Left lung (tissue), 10 donors: ENCODE data around the gene MEIOB. TPM values are rescaled to one million over a fixed set of nuclear protein-coding genes. Genes with fewer than 3 reads are reported as not detected.
A peak's percentile ranks its signal among the peaks of the same experiment; 100 is the strongest.
"Not testable (repeated sequence)": the region's sequence is repeated elsewhere in the genome, so short reads cannot be mapped to it uniquely, and the experiment has no call there.

Experiments
- ATAC-seq: fragments of 200-7000 bp; cut with Tn5 transposase; one replicate; pipeline ENCODE4 v1.9.1; 2020; ENCODE audit warnings: moderate library complexity
- DNase-seq, 4 donors: peaks; one replicate each; pipeline ENCODE4 v3.0.0-alpha.2; 2013 to 2020
- H3K27ac ChIP-seq, 2 donors: fragments of 200-600 bp; sonication (generic) in 1 of 2; one replicate each; pipeline versions ENCODE4 v1.5.0 to v1.8.0; 2020 to 2021
- H3K27me3 ChIP-seq, 2 donors: fragments of 200-600 bp; sonication (generic) in 1 of 2; one replicate each; pipeline versions ENCODE4 v1.5.0 to v1.8.0; 2020 to 2021
- H3K36me3 ChIP-seq, 2 donors: fragments of 200-600 bp; sonication (generic) in 1 of 2; one replicate each; pipeline versions ENCODE4 v1.5.0 to v1.8.0; 2020 to 2021
- H3K4me1 ChIP-seq, 2 donors: fragments of 200-600 bp; one replicate each; pipeline ENCODE4 v1.8.0; 2021
- H3K4me3 ChIP-seq, 2 donors: fragments of 200-600 bp; sonication (generic) in 1 of 2; one replicate each; pipeline versions ENCODE4 v1.5.0 to v1.8.0; 2020 to 2021; ENCODE audit warnings: mild to moderate bottlenecking in 1 of 2
- H3K9me3 ChIP-seq, 2 donors: fragments of 200-600 bp; sonication (generic) in 1 of 2; one replicate each; pipeline versions ENCODE4 v1.5.0 to v1.8.0; 2020 to 2021
- intact Hi-C, 2 donors: fragments of 100-400 bp; cut with DNase I; formaldehyde crosslinking; loops; one replicate each; pipeline versions ENCODE4 v1.11.2 to v1.14.2; 2022
- polyA plus RNA-seq, 6 donors: library from polyadenylated mRNA; unstranded; fragments of 120-200 nt; gene quantifications; one replicate each; pipeline ENCODE4 v1.2.1, GENCODE V29; 2013; ENCODE audit not compliant: insufficient read length in 6 of 6
- total RNA-seq, 2 donors: library from RNA; stranded (reverse); fragmentation: NEBNext Ultra II Directional; extraction: Animal tissue kit (Norgen Biotek cat#: 25700); gene quantifications; one replicate each; pipeline ENCODE4 v1.2.1, GENCODE V29; 2021
- TF ChIP-seq, protein P1 (sequence below), 2 donors: fragments of 200-600 bp; sonication (generic) in 1 of 2; IDR thresholded peaks; one replicate each; pipeline versions ENCODE4 v1.5.0 to v1.8.0; 2021; ENCODE audit warnings: antibody characterized with exemption in 2 of 2
- donor health status: DM: no; HTN: yes; CAD: no.
- donor health status: DM: no; HTN: no; CAD: no.

Gene MEIOB
- total and polyA plus RNA-seq, 8 donors, result 0.37 to 0.75 (median 0.59) TPM; not detected in 2

DNA sequence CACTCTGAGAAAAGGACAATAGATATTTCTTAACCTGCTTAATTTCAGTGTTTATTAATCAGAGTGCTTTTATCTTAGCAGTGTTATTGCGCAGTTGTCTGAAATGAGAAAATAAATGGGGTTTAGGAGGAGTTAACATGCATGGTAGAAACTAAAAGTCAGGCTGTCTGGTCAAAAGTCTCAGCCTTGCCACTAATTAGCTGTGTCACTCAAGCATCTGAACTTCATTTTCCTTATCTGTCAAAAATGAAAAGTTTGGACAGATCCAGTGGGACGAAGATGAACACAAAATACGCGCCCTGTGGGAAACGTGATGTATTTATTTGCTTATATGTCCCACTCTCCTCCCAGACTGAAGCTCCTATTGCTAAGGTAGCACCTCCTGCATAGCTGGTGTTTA lies 6.3 kb upstream of the MEIOB start:
- H3K4me3 ChIP-seq, result no peak overlapping the region
- no peak overlapping the region for H3K27ac ChIP-seq
- no peaks in the 10 kb centered on the region for H3K4me1 ChIP-seq
- no peak for ATAC-seq
- intact Hi-C loops, result no loop called here
- no peaks in the 10 kb centered on the region for H3K36me3 ChIP-seq
- no peaks in the 10 kb centered on the region for H3K9me3 ChIP-seq
- H3K27me3 ChIP-seq, result peaks cover 0 to 88% of the 10 kb centered on the region in 2 donors
- no peak for DNase-seq
- TF ChIP-seq, protein P1, sequence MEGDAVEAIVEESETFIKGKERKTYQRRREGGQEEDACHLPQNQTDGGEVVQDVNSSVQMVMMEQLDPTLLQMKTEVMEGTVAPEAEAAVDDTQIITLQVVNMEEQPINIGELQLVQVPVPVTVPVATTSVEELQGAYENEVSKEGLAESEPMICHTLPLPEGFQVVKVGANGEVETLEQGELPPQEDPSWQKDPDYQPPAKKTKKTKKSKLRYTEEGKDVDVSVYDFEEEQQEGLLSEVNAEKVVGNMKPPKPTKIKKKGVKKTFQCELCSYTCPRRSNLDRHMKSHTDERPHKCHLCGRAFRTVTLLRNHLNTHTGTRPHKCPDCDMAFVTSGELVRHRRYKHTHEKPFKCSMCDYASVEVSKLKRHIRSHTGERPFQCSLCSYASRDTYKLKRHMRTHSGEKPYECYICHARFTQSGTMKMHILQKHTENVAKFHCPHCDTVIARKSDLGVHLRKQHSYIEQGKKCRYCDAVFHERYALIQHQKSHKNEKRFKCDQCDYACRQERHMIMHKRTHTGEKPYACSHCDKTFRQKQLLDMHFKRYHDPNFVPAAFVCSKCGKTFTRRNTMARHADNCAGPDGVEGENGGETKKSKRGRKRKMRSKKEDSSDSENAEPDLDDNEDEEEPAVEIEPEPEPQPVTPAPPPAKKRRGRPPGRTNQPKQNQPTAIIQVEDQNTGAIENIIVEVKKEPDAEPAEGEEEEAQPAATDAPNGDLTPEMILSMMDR (IDR thresholded peaks at IDR 0.05), result no peak

DNA sequence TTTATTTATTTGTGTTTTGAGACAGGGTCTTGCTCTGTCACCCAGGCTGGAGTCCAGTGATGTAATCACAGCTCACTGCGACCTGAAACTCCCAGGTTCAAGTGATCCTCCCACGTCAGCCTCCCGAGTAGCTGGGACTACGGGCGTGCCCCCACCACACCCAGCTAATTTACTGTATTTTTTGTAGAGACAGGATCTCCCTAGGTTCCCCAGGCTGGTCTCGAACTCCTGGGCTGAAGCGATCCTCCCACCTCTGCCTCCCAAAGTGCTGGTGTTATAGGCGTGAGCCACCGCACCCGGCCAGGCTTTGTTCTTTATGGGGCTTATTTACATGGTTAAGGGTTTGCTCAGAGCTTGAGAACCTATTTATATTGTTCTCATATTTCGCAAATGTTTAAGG lies 5.8 kb upstream of the MEIOB start:
- Histone ChIP-seq H3K27ac (no peak overlapping the region), H3K36me3 (no peaks in the 10 kb centered on the region), H3K27me3 (peaks cover under 1 to 88% of the 10 kb centered on the region in 2 donors), H3K9me3 (no peaks in the 10 kb centered on the region), H3K4me3 (no peak overlapping the region), H3K4me1 (no peaks in the 10 kb centered on the region)
- DNase-seq, result no peak
- TF ChIP-seq, protein P1 (IDR thresholded peaks at IDR 0.05), result no peak
- ATAC-seq, result peak; percentile 43
- intact Hi-C loops, result no loop called here

DNA sequence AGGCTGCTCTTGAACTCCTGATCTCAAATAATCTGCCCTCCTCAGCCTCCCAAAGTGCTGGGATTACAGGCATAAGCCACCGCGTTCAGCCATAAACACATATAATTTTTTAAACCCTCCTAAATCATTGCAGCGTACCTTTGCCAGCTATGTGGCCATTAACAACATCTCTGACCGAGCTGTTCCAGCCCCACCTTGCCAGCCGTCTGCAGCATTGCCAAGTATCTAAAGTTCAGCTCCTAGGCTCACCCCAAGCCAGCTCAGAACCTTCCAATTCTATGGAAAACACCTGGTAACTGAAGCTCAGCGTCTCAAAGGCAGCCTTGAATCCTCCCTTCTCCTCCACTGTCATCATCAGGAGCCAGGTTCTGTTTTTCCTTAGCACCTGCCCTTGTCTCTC lies 5.1 kb upstream of the MEIOB start:
- H3K4me3 ChIP-seq, result no peak overlapping the region
- intact Hi-C loops, result no loop called here
- H3K36me3 ChIP-seq, result no peaks in the 10 kb centered on the region
- TF ChIP-seq, protein P1 (IDR thresholded peaks at IDR 0.05), result no peak
- no peak for ATAC-seq
- H3K27me3 ChIP-seq, result peaks cover 7 to 89% of the 10 kb centered on the region in 2 donors
- H3K4me1 ChIP-seq, result peaks cover 0 to 3% of the 10 kb centered on the region in 2 donors
- H3K27ac ChIP-seq, result no peak overlapping the region
- H3K9me3 ChIP-seq, result no peaks in the 10 kb centered on the region
- no peak for DNase-seq

DNA sequence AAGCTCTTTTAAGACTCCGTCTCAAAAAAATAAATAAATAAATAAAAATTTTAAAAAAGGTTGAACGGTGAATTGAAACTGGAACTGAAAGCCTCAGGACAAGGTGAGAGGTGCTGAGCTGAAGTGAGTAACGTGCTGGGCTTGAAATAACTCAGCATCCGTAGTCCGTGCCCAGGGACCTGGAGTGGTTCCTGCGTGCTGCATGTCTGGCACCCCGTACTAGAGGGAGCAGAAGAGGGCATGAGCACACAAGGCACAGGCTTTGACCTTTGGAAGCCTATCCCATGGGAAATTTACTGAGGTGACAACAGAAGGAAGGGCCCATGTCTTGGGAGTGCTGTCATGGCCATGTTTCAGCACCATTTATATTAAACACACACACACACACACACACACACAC lies 4.5 kb upstream of the MEIOB start:
- Histone ChIP-seq H3K4me1 (peaks cover 0 to 5% of the 10 kb centered on the region in 2 donors), H3K4me3 (no peak overlapping the region), H3K27me3 (peaks cover 7 to 88% of the 10 kb centered on the region in 2 donors), H3K36me3 (no peaks in the 10 kb centered on the region), H3K27ac (no peak overlapping the region), H3K9me3 (no peaks in the 10 kb centered on the region)
- TF ChIP-seq, protein P1 (IDR thresholded peaks at IDR 0.05), result no peak
- intact Hi-C loops, result no loop called here
- no peak for ATAC-seq
- no peak for DNase-seq

DNA sequence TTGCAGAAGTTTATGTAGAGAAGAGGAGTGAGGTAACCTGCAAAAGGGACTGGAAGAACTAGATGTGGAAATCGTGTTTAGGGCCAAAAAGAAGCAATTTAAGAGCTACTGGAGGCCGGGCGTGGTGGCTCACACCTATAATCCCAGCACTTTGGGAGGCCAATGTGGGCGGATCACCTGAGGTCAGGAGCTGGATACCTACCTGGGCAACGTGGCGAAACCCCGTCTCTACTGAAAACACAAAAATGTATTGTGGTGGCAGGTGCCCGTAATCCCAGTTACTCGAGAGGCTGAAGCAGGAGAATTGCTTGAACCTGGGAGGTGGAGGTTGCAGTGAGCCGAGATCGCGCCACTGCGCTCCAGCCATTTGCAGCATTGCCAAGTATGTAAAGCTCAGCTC lies 4.1 kb upstream of the MEIOB start:
- H3K4me3 ChIP-seq, H3K9me3 ChIP-seq, H3K36me3 ChIP-seq, intact Hi-C loops, H3K27ac ChIP-seq, DNase-seq, ATAC-seq, H3K4me1 ChIP-seq: not testable (repeated sequence)
- H3K27me3 ChIP-seq, result peaks cover 7 to 86% of the 10 kb centered on the region in 2 donors

DNA sequence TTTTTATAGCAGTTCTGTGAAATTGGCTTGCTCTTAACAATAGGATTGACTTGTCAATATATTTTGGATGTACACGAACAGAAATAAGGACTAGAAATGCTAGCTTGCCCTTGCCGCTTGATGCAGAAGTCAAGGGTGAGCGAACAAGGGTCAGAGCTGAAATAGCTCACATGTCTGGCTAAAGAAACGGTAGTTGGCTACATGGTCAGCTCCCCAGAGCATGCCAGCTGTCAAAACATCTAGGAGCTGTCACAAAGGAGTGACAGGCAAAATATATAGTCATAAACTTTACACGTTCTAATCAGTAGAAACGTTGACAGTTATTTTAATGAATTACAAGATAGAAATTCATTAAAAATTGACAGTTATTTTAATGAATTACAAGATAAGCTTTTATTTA lies 2.9 kb upstream of the MEIOB start:
- Histone ChIP-seq H3K27me3 (peaks cover 7 to 75% of the 10 kb centered on the region in 2 donors), H3K4me1 (peaks cover 0 to 5% of the 10 kb centered on the region in 2 donors), H3K36me3 (no peaks in the 10 kb centered on the region), H3K27ac (no peak overlapping the region), H3K9me3 (no peaks in the 10 kb centered on the region), H3K4me3 (no peak overlapping the region)
- no peak for DNase-seq
- intact Hi-C loops, result no loop called here
- TF ChIP-seq, protein P1 (IDR thresholded peaks at IDR 0.05), result no peak
- ATAC-seq, result no peak
